ENCODE results near the gene XIRP1.

Gene XIRP1

GRCh38 chr3:39143051-39143885, 49.1 kb downstream of the XIRP1 start:
- DNase-seq, result no peak

GRCh38 chr3:39142067-39142466, 50.3 kb downstream of the XIRP1 start:
- DNase-seq, result no peak

- DNase-seq, result no peak
Observed at GRCh38 chr3:39141171-39141995, 51.0 kb downstream of the XIRP1 start.

- no peak for DNase-seq
Observed at GRCh38 chr3:39140341-39140971, 51.9 kb downstream of the XIRP1 start.

GRCh38 chr3:39139442-39139841, 53.0 kb downstream of the XIRP1 start:
- DNase-seq, result no peak

- DNase-seq, result no peak
Observed at GRCh38 chr3:39138804-39139415, 53.5 kb downstream of the XIRP1 start.

GRCh38 chr3:39137991-39138803, 54.2 kb downstream of the XIRP1 start:
- DNase-seq, result no peak

- DNase-seq, result no peak
Observed at GRCh38 chr3:39137435-39137936, 54.9 kb downstream of the XIRP1 start.

GRCh38 chr3:39136533-39137434, 55.6 kb downstream of the XIRP1 start:
- no peak for DNase-seq

- no peak for DNase-seq
Observed at GRCh38 chr3:39135170-39135805, 57.1 kb downstream of the XIRP1 start.

GRCh38 chr3:39134305-39134704, 58.1 kb downstream of the XIRP1 start:
- DNase-seq, result no peak

- DNase-seq, result no peak
Observed at GRCh38 chr3:39133822-39134221, 58.6 kb downstream of the XIRP1 start.

Data from NCI-H2227 treated with DMSO at 0.1 percent for 48 hours (cell line).